ENCODE results near the gene LSM14B. TPM values are rescaled to one million over a fixed set of nuclear protein-coding genes. Genes with fewer than 3 reads are reported as not detected.

The LSM14B gene
- total RNA-seq, 1 donor from 2014 or later, result 64.3 TPM

GRCh38 chr20:62119591-62120364, 2.5 kb upstream of the LSM14B start:
- Mint-ChIP-seq H3K27ac (no peak overlapping the region), H3K9me3 (no peaks in the 10 kb centered on the region), H3K36me3 (peaks cover 2% of the 10 kb centered on the region), H3K27me3 (ENCODE audit: low read depth) (peaks cover 35% of the 10 kb centered on the region), H3K4me1 (peaks cover 18% of the 10 kb centered on the region), H3K4me3 (peak overlapping the region; percentile 37)
- DNase-seq (ENCODE audit: low spot score in 2 of 2, unreplicated experiment in 2 of 2), result no peak
- no peak for TF ChIP-seq CTCF (IDR thresholded peaks at IDR 0.05; ENCODE audit: unreplicated experiment)

GRCh38 chr20:62120365-62120762, 1.9 kb upstream of the LSM14B start:
- peaks cover 30% of the 10 kb centered on the region for H3K27me3 Mint-ChIP-seq (ENCODE audit: low read depth)
- H3K36me3 Mint-ChIP-seq, result peaks cover 7% of the 10 kb centered on the region
- H3K4me1 Mint-ChIP-seq, result peaks cover 18% of the 10 kb centered on the region
- H3K4me3 Mint-ChIP-seq, result peak overlapping the region; percentile 37
- DNase-seq (ENCODE audit: low spot score in 2 of 2, unreplicated experiment in 2 of 2), result no peak
- no peak overlapping the region for H3K27ac Mint-ChIP-seq
- no peak for TF ChIP-seq CTCF (IDR thresholded peaks at IDR 0.05; ENCODE audit: unreplicated experiment)
- H3K9me3 Mint-ChIP-seq, result no peaks in the 10 kb centered on the region

GRCh38 chr20:62120990-62121775, 1.1 kb upstream of the LSM14B start:
- TF ChIP-seq CTCF (IDR thresholded peaks at IDR 0.05; ENCODE audit: unreplicated experiment), result no peak
- Mint-ChIP-seq H3K27me3 (ENCODE audit: low read depth) (peaks cover 24% of the 10 kb centered on the region), H3K36me3 (peaks cover 9% of the 10 kb centered on the region), H3K4me1 (peaks cover 18% of the 10 kb centered on the region), H3K4me3 (peak overlapping the region; percentile 77), H3K9me3 (no peaks in the 10 kb centered on the region), H3K27ac (peak overlapping the region; percentile 94)
- no peak for DNase-seq (ENCODE audit: low spot score in 2 of 2, unreplicated experiment in 2 of 2)

- no peaks in the 10 kb centered on the region for H3K9me3 Mint-ChIP-seq
- H3K27ac Mint-ChIP-seq, result peak overlapping the region; percentile 86
- peak overlapping the region; percentile 84 for H3K4me3 Mint-ChIP-seq
- peaks cover 16% of the 10 kb centered on the region for H3K27me3 Mint-ChIP-seq (ENCODE audit: low read depth)
- peaks cover 18% of the 10 kb centered on the region for H3K4me1 Mint-ChIP-seq
- peak; percentile 44 to 65 for DNase-seq (ENCODE audit: low spot score in 2 of 2, unreplicated experiment in 2 of 2)
- H3K36me3 Mint-ChIP-seq, result peaks cover 14% of the 10 kb centered on the region
- no peak for TF ChIP-seq CTCF (IDR thresholded peaks at IDR 0.05; ENCODE audit: unreplicated experiment)
Observed at GRCh38 chr20:62122654-62123449, 577 bp downstream of the LSM14B start.

- Mint-ChIP-seq H3K9me3 (no peaks in the 10 kb centered on the region), H3K36me3 (peaks cover 19% of the 10 kb centered on the region), H3K27me3 (ENCODE audit: low read depth) (peaks cover 10% of the 10 kb centered on the region), H3K27ac (peak overlapping the region; percentile 86), H3K4me1 (peaks cover 18% of the 10 kb centered on the region), H3K4me3 (peak overlapping the region; percentile 84)
- no peak for DNase-seq (ENCODE audit: low spot score in 2 of 2, unreplicated experiment in 2 of 2)
- TF ChIP-seq CTCF (IDR thresholded peaks at IDR 0.05; ENCODE audit: unreplicated experiment), result no peak
Observed at GRCh38 chr20:62123450-62124118, 1.3 kb downstream of the LSM14B start.
